Measurements from ENCODE around the gene TTC7B.

The TTC7B gene

DNA sequence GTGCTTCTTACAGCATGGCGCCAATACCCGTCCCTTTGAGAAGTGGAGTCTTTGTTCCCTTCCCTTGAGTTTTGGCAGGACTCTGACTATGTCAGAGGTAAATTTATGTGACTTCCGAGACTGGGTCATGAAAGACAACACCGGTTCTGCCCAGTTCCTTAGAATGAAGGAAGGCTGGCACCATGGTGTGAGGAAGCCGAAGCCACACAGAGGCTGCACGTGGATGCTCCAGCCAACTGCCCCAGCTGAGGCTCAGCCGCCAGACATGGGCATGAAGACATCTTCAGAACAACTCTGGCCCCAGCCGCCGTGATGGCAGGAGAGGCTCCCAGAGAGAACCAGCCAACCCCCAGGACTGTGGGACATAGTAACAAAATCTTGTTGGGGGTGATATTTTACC is 308.2 kb downstream of the TTC7B start:
- TF ChIP-seq, protein P1, sequence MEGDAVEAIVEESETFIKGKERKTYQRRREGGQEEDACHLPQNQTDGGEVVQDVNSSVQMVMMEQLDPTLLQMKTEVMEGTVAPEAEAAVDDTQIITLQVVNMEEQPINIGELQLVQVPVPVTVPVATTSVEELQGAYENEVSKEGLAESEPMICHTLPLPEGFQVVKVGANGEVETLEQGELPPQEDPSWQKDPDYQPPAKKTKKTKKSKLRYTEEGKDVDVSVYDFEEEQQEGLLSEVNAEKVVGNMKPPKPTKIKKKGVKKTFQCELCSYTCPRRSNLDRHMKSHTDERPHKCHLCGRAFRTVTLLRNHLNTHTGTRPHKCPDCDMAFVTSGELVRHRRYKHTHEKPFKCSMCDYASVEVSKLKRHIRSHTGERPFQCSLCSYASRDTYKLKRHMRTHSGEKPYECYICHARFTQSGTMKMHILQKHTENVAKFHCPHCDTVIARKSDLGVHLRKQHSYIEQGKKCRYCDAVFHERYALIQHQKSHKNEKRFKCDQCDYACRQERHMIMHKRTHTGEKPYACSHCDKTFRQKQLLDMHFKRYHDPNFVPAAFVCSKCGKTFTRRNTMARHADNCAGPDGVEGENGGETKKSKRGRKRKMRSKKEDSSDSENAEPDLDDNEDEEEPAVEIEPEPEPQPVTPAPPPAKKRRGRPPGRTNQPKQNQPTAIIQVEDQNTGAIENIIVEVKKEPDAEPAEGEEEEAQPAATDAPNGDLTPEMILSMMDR (IDR thresholded peaks at IDR 0.05; ENCODE audit: low read depth, low read length), result no peak
- no peak overlapping the region for H3K4me3 ChIP-seq (replicated peaks in 1 of 2; ENCODE audit: low read depth in 2 of 2, low read length in 2 of 2)
- DNase-seq (ENCODE audit: low read depth in 2 of 2), result no peak

DNA sequence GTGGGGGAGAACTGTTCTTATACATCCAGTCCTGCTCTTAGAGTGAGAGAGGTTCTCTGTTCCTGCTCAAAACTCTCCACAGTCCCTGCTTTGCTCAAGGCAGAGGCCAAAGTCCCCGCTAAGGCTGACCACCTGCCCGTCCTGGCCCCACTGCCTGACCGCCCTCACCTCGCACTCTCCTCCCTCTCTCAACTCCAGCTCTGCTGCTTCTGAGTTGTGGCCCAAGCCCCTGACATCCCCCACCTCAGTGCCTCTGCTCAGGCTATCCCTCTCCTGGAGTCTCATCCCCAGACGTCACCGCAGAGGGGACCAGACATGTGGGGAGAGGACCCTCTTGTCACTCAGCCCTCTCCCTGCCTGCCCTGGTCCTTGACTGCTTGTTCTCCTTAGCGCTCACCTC is 308.8 kb downstream of the TTC7B start:
- no peak overlapping the region for H3K4me3 ChIP-seq (replicated peaks in 1 of 2; ENCODE audit: low read depth in 2 of 2, low read length in 2 of 2)
- no peak for DNase-seq (ENCODE audit: low read depth in 2 of 2)
- TF ChIP-seq, protein P1 (IDR thresholded peaks at IDR 0.05; ENCODE audit: low read depth, low read length), result no peak

DNA sequence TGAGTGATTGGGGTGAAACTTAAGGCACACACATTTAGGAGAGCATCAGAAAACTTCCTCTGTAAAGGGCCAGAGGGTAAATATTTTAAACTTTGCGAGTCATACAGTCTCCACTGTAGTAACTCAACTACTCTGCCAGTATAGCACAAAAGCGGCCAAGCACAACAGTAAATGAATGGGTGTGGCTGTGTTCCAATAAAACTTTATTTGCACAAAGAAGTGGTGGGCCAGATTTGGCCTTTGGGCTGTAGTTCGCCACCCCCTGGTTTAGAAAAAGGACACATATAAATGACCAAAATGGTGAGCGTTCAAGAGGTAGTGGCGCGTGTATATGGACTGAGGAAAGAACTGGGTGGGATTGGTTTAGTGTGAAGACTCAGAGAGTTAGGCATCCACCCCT is 309.5 kb downstream of the TTC7B start:
- TF ChIP-seq, protein P1 (IDR thresholded peaks at IDR 0.05; ENCODE audit: low read depth, low read length), result no peak

DNA sequence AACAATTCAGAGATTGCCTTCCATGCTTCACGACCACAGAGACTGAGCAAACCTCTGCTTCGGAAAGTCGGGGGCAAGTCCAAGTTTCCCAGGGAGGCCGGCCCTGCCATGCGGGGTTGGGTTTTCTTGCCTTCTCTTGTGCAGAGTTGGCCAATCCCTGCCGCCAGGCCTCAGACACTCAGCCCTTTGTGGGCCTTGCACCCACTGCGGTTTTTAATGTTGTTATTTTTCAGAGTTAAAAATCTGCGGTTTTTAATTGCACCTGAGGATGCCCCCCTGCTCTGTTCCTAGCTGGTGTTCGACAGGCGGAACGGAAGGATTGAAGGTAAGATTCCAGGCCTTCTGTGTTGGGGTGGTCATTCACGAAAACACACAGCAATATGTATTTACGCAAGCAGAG is 310.7 kb downstream of the TTC7B start:
- DNase-seq (ENCODE audit: low read depth in 2 of 2), result no peak
- TF ChIP-seq, protein P1 (IDR thresholded peaks at IDR 0.05; ENCODE audit: low read depth, low read length), result no peak
- no peak overlapping the region for H3K4me3 ChIP-seq (replicated peaks in 1 of 2; ENCODE audit: low read depth in 2 of 2, low read length in 2 of 2)

More for the DNA sequence above, 309.5 kb downstream of the TTC7B start:
- DNase-seq (ENCODE audit: low read depth in 2 of 2), result no peak
- H3K4me3 ChIP-seq (replicated peaks in 1 of 2; ENCODE audit: low read depth in 2 of 2, low read length in 2 of 2), result no peak overlapping the region

DNA sequence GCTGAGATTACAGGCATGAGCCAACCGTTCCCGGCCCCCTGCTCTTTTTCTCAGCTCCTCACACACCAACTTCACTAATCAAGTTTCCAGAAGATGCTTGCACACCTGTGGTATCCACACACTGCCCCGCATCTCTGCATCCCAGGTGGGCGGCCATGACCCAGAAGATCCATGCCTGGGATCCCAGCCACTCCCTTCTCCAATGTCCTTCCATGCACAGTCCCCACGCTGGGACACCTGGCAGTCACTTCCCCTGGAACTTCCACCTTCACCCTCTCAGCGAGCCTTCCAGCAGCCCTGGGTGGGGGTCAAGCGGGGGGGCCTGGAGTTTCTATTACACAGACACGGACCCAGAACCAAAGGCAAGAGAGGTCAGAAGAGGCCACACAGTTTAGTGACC is 311.6 kb downstream of the TTC7B start:
- TF ChIP-seq, protein P1 (IDR thresholded peaks at IDR 0.05; ENCODE audit: low read depth, low read length), result no peak
- no peak overlapping the region for H3K4me3 ChIP-seq (replicated peaks in 1 of 2; ENCODE audit: low read depth in 2 of 2, low read length in 2 of 2)
- DNase-seq (ENCODE audit: low read depth in 2 of 2), result no peak

DNA sequence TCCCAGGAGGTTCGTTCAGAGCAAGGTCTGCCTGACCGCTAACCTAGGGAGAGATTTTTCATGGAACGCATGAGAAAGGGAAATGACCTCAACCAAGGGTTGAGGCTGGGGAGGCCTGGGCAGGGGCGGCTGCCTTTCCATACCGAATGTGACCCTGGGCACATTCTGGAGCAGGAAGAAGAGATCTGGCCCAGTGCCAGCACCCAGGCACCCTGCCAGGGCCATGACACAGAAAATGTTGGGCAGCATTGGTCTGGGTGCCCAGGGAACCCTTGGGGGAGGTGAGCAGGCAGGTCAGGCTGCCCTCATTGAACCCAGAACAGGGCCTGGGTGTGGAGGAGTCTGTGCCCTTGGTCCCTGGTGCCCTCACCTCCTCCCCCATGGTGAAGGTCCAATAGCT is 312.6 kb downstream of the TTC7B start:
- TF ChIP-seq, protein P1 (IDR thresholded peaks at IDR 0.05; ENCODE audit: low read depth, low read length), result no peak
- no peak for DNase-seq (ENCODE audit: low read depth in 2 of 2)
- no peak overlapping the region for H3K4me3 ChIP-seq (replicated peaks in 1 of 2; ENCODE audit: low read depth in 2 of 2, low read length in 2 of 2)

DNA sequence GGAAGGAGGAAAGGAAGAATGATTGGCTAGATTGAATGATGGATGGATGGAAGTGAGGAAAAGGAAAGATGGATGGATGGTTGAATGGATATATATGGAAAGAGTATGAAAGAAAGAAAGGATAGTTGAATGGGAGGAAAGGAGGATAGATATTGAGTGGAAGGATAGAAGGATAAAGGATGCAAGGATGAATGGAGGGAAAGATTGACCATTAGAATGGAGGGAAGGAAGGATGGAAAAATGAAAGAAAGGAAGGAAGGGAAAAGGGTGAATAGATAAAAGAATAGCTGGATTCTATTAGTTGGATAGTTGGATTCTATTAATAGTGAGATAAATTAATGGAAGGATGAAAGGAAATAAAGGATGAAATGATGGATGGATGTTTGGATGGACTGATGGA is 313.5 kb downstream of the TTC7B start:
- TF ChIP-seq, protein P1 (IDR thresholded peaks at IDR 0.05; ENCODE audit: low read depth, low read length), result no peak
- H3K4me3 ChIP-seq (replicated peaks in 1 of 2; ENCODE audit: low read depth in 2 of 2, low read length in 2 of 2), result no peak overlapping the region

More for the DNA sequence above, 313.5 kb downstream of the TTC7B start:
- DNase-seq (ENCODE audit: low read depth in 2 of 2), result no peak
